Duodenal mucosa (tissue), 2 donors: ENCODE results near the gene SNRPA.
"Not testable (repeated sequence)": the region's sequence is repeated elsewhere in the genome, so short reads cannot be mapped to it uniquely, and the experiment has no call there.

Experiments
- H3K27ac ChIP-seq: one replicate; pipeline ENCODE4 v1.7.0; 2013; ENCODE audit warnings: low read depth, low read length
- H3K27me3 ChIP-seq, 2 donors: one replicate each; pipeline ENCODE4 v1.7.0; 2013; ENCODE audit warnings: low read length in 2 of 2, control low read depth in 1 of 2; ENCODE audit not compliant: insufficient read depth in 2 of 2, control insufficient read depth in 1 of 2
- H3K36me3 ChIP-seq, 2 donors: one replicate each; pipeline ENCODE4 v1.7.0; 2013; ENCODE audit warnings: low read length in 2 of 2, control low read depth in 1 of 2; ENCODE audit not compliant: insufficient read depth in 2 of 2, control insufficient read depth in 1 of 2
- H3K4me1 ChIP-seq, 2 donors: one replicate each; pipeline ENCODE4 v1.7.0; 2013; ENCODE audit warnings: low read length in 2 of 2, control low read depth in 1 of 2; ENCODE audit not compliant: insufficient read depth in 2 of 2, control insufficient read depth in 1 of 2
- H3K4me3 ChIP-seq, 2 donors: one replicate each; pipeline ENCODE4 v1.7.0; 2013; ENCODE audit warnings: low read length in 2 of 2, low read depth in 1 of 2
- H3K9ac ChIP-seq, 2 donors: one replicate each; pipeline ENCODE4 v1.7.0; 2013; ENCODE audit warnings: low read length in 2 of 2, low read depth in 1 of 2
- H3K9me3 ChIP-seq, 2 donors: one replicate each; pipeline ENCODE4 v1.7.0; 2013; ENCODE audit warnings: low read length in 2 of 2, control low read depth in 1 of 2; ENCODE audit not compliant: control insufficient read depth in 1 of 2

The SNRPA gene

GRCh38 chr19:40776364-40776763, 25.4 kb downstream of the SNRPA start:
- Histone ChIP-seq H3K27me3 (no peaks in the 10 kb centered on the region), H3K9ac (no peak overlapping the region), H3K36me3 (no peaks in the 10 kb centered on the region), H3K9me3 (no peaks in the 10 kb centered on the region), H3K4me1 (peaks cover 12 to 15% of the 10 kb centered on the region in 2 donors), H3K27ac (no peak overlapping the region), H3K4me3 (no peak overlapping the region)

GRCh38 chr19:40776932-40777644, 26.1 kb downstream of the SNRPA start:
- peak overlapping the region; percentile 90 to 94 for H3K9ac ChIP-seq
- H3K4me1 ChIP-seq, result peaks cover 12 to 15% of the 10 kb centered on the region in 2 donors
- no peaks in the 10 kb centered on the region for H3K27me3 ChIP-seq
- H3K4me3 ChIP-seq, result peak overlapping the region; percentile 84 to 91
- peaks cover 0 to under 1% of the 10 kb centered on the region in 2 donors for H3K36me3 ChIP-seq
- peak overlapping the region; percentile 98 for H3K27ac ChIP-seq
- no peaks in the 10 kb centered on the region for H3K9me3 ChIP-seq

- H3K4me3 ChIP-seq, result peak overlapping the region; percentile 84 to 91
- peaks cover 0 to 3% of the 10 kb centered on the region in 2 donors for H3K36me3 ChIP-seq
- peaks cover 12 to 15% of the 10 kb centered on the region in 2 donors for H3K4me1 ChIP-seq
- H3K27ac ChIP-seq, result peak overlapping the region; percentile 98
- H3K9me3 ChIP-seq, result no peaks in the 10 kb centered on the region
- no peaks in the 10 kb centered on the region for H3K27me3 ChIP-seq
- H3K9ac ChIP-seq, result peak overlapping the region; percentile 90 to 94
These were observed 26.6 kb downstream of the SNRPA start for GRCh38 chr19:40777645-40777936.

- Histone ChIP-seq H3K4me3 (peak within 1 kb of the TSS; percentile 84 to 91), H3K9ac (peak within 1 kb of the TSS; percentile 90 to 94), H3K27me3 (no peaks in the 10 kb centered on the region), H3K9me3 (no peaks in the 10 kb centered on the region), H3K27ac (peak within 1 kb of the TSS; percentile 98), H3K4me1 (peaks cover 12 to 15% of the 10 kb centered on the region in 2 donors), H3K36me3 (peaks cover 0 to 3% of the 10 kb centered on the region in 2 donors)
These were observed 27.1 kb downstream of the SNRPA start, which contains the start of gene RAB4B for GRCh38 chr19:40777937-40778705. Gene RAB4B, plus strand, starts transcription at chr19:40778247. Its CDS starts 129 bp downstream, at chr19:40778376.

- Histone ChIP-seq H3K9me3 (no peaks in the 10 kb centered on the region), H3K36me3 (peaks cover 0 to 3% of the 10 kb centered on the region in 2 donors), H3K27ac (peak overlapping the region; percentile 96), H3K27me3 (no peaks in the 10 kb centered on the region), H3K4me1 (peaks cover 12 to 15% of the 10 kb centered on the region in 2 donors), H3K4me3 (peak overlapping the region; percentile 72 to 84), H3K9ac (peak overlapping the region; percentile 90 to 94)
These were observed 27.8 kb downstream of the SNRPA start for GRCh38 chr19:40778706-40779284.

- H3K4me3 ChIP-seq, result no peak overlapping the region
- H3K9ac ChIP-seq, result no peak overlapping the region
- H3K36me3 ChIP-seq, result peaks cover 0 to 3% of the 10 kb centered on the region in 2 donors
- H3K27me3 ChIP-seq, result no peaks in the 10 kb centered on the region
- H3K9me3 ChIP-seq, result no peaks in the 10 kb centered on the region
- no peak overlapping the region for H3K27ac ChIP-seq
- H3K4me1 ChIP-seq, result peaks cover 12 to 15% of the 10 kb centered on the region in 2 donors
These were observed 29.6 kb downstream of the SNRPA start for GRCh38 chr19:40780582-40780981.

GRCh38 chr19:40781140-40781539, 30.1 kb downstream of the SNRPA start:
- no peak overlapping the region for H3K27ac ChIP-seq
- H3K9me3 ChIP-seq, result no peaks in the 10 kb centered on the region
- H3K27me3 ChIP-seq, result no peaks in the 10 kb centered on the region
- H3K9ac ChIP-seq, result no peak overlapping the region
- H3K36me3 ChIP-seq, result peaks cover 0 to 3% of the 10 kb centered on the region in 2 donors
- H3K4me1 ChIP-seq, result peaks cover 12 to 15% of the 10 kb centered on the region in 2 donors
- no peak overlapping the region for H3K4me3 ChIP-seq

- Histone ChIP-seq H3K27me3 (no peaks in the 10 kb centered on the region), H3K27ac (no peak overlapping the region), H3K4me1 (peaks cover 5 to 6% of the 10 kb centered on the region in 2 donors), H3K9ac (no peak overlapping the region), H3K36me3 (peaks cover 3 to 5% of the 10 kb centered on the region in 2 donors), H3K4me3 (no peak overlapping the region), H3K9me3 (no peaks in the 10 kb centered on the region)
These were observed 32.7 kb downstream of the SNRPA start for GRCh38 chr19:40783711-40784110.

GRCh38 chr19:40784146-40784545, 33.1 kb downstream of the SNRPA start:
- H3K36me3 ChIP-seq, H3K4me3 ChIP-seq, H3K4me1 ChIP-seq, H3K9me3 ChIP-seq, H3K27me3 ChIP-seq, H3K27ac ChIP-seq, H3K9ac ChIP-seq: not testable (repeated sequence)

GRCh38 chr19:40785526-40785925, 34.5 kb downstream of the SNRPA start:
- H3K27ac ChIP-seq, result no peak overlapping the region
- no peaks in the 10 kb centered on the region for H3K27me3 ChIP-seq
- no peak overlapping the region for H3K9ac ChIP-seq
- H3K4me1 ChIP-seq, result no peaks in the 10 kb centered on the region
- no peaks in the 10 kb centered on the region for H3K9me3 ChIP-seq
- H3K36me3 ChIP-seq, result peaks cover 6 to 9% of the 10 kb centered on the region in 2 donors
- H3K4me3 ChIP-seq, result no peak overlapping the region
